HG02938 (cell line): Measurements from ENCODE around the gene NOL4L.
"Not testable (repeated sequence)": the region's sequence is repeated elsewhere in the genome, so short reads cannot be mapped to it uniquely, and the experiment has no call there.

ENCODE experiments used
- ATAC-seq: cut with Tn5 transposase; IDR thresholded peaks from one replicate; pipeline ENCODE4 v1.9.1; 2021; ENCODE audit warnings: mild to moderate bottlenecking, moderate library complexity; ENCODE audit not compliant: unreplicated experiment

Gene NOL4L

GRCh38 chr20:32513031-32513866 is 71.9 kb downstream of the NOL4L start:
- no peak for ATAC-seq

GRCh38 chr20:32512047-32512385 is 73.1 kb downstream of the NOL4L start:
- no peak for ATAC-seq

GRCh38 chr20:32511358-32512046 is 73.6 kb downstream of the NOL4L start:
- no peak for ATAC-seq

GRCh38 chr20:32510601-32511357 is 74.4 kb downstream of the NOL4L start:
- no peak for ATAC-seq

GRCh38 chr20:32510120-32510600 is 75.0 kb downstream of the NOL4L start:
- ATAC-seq = no peak

GRCh38 chr20:32509639-32510066 is 75.5 kb downstream of the NOL4L start:
- no peak for ATAC-seq

- ATAC-seq = no peak
These were observed 76.4 kb downstream of the NOL4L start for GRCh38 chr20:32508775-32509119.

- ATAC-seq = no peak
These were observed 76.9 kb downstream of the NOL4L start for GRCh38 chr20:32507998-32508774.

- ATAC-seq = no peak
These were observed 78.4 kb downstream of the NOL4L start for GRCh38 chr20:32506721-32507120.

GRCh38 chr20:32505723-32506473 is 79.2 kb downstream of the NOL4L start:
- ATAC-seq = no peak

GRCh38 chr20:32501709-32502108 is 83.4 kb downstream of the NOL4L start:
- ATAC-seq = no peak

GRCh38 chr20:32497589-32498224 is 87.4 kb downstream of the NOL4L start:
- ATAC-seq = no peak

- no peak for ATAC-seq
These were observed 88.2 kb downstream of the NOL4L start for GRCh38 chr20:32496811-32497533.

GRCh38 chr20:32495949-32496348 is 89.2 kb downstream of the NOL4L start:
- ATAC-seq = no peak

- ATAC-seq = no peak
These were observed 89.9 kb downstream of the NOL4L start for GRCh38 chr20:32495217-32495565.

GRCh38 chr20:32494483-32495216 is 90.5 kb downstream of the NOL4L start:
- no peak for ATAC-seq

- ATAC-seq = no peak
These were observed 91.8 kb downstream of the NOL4L start for GRCh38 chr20:32493356-32493755.

GRCh38 chr20:32491764-32492151 is 93.4 kb downstream of the NOL4L start:
- ATAC-seq = not testable (repeated sequence)
